H1 (cell line): ENCODE data around the gene NUP88. TPM values are rescaled to one million over a fixed set of nuclear protein-coding genes. Genes with fewer than 3 reads are reported as not detected.

Source experiments
- CTCF ChIA-PET: fragments of 300-600 bp; sonication (Branson Sonifier 250); formaldehyde crosslinking; loops from one replicate; lab custom pipeline; 2021; ENCODE audit not compliant: partially characterized antibody; lab: Charles Lee
- POLR2A ChIA-PET: fragments of 300-600 bp; sonication (Branson Sonifier 250); formaldehyde crosslinking; loops from one replicate; lab custom pipeline; 2021; ENCODE audit warnings: inconsistent platforms; ENCODE audit not compliant: partially characterized antibody; lab: Charles Lee
- DNase-seq, 2 experiments: peaks; one replicate each; pipeline versions ENCODE4 v3.0.0 to v3.0.0-alpha.2; 2010 to 2022; ENCODE audit warnings: low spot score in 2 of 2, low read depth in 1 of 2, mixed read lengths in 1 of 2
- FAIRE-seq: peaks from 2 replicates; lab custom pipeline; 2011; peaks lifted over from hg19 to GRCh38; lab: Jason Lieb, UNC
- H2AFZ ChIP-seq: 2 replicates; pipeline ENCODE4 v1.8.1; 2012; ENCODE audit warnings: low read length, inconsistent platforms
- H2AK5ac ChIP-seq: 2 replicates; pipeline ENCODE4 v1.6.1; 2013; ENCODE audit warnings: low read depth, low read length
- H2BK120ac ChIP-seq: replicated peaks from 2 replicates; pipeline ENCODE3; 2013; ENCODE audit warnings: low read depth, low read length, inconsistent platforms
- H2BK12ac ChIP-seq: 2 replicates; pipeline ENCODE4 v1.6.1; 2013; ENCODE audit warnings: low read depth, low read length
- H2BK15ac ChIP-seq: 2 replicates; pipeline ENCODE4 v1.6.1; 2013; ENCODE audit warnings: low read length
- H2BK20ac ChIP-seq: 2 replicates; pipeline ENCODE4 v1.6.1; 2013; ENCODE audit warnings: low read length
- H2BK5ac ChIP-seq: 2 replicates; pipeline ENCODE4 v1.6.1; 2013; ENCODE audit warnings: low read depth, low read length
- H3K14ac ChIP-seq: 2 replicates; pipeline ENCODE4 v1.6.1; 2013; ENCODE audit warnings: inconsistent platforms; ENCODE audit not compliant: insufficient read length
- H3K18ac ChIP-seq: 2 replicates; pipeline ENCODE4 v1.6.1; 2013; ENCODE audit warnings: low read length; ENCODE audit errors: extremely low read depth
- H3K23ac ChIP-seq: 2 replicates; pipeline ENCODE4 v1.6.1; 2013; ENCODE audit warnings: inconsistent platforms; ENCODE audit not compliant: insufficient read length
- H3K23me2 ChIP-seq: 2 replicates; pipeline ENCODE4 v1.6.1; 2013; ENCODE audit warnings: low read depth, low read length
- H3K27ac ChIP-seq: 2 replicates; pipeline ENCODE4 v1.6.1; 2011; ENCODE audit warnings: low read depth, low read length, inconsistent platforms
- H3K27me3 ChIP-seq, 4 experiments: replicated peaks in 1 of 4; 1 replicate in 1 of 4; 2 replicates in 3 of 4; pipeline versions ENCODE4 v1.6.1 to v1.8.1; 2011 to 2013; ENCODE audit warnings: low read length in 3 of 4, mild to moderate bottlenecking in 3 of 4, inconsistent platforms in 2 of 4, mixed read lengths in 2 of 4, moderate library complexity in 1 of 4; ENCODE audit not compliant: control insufficient read depth in 3 of 4, insufficient read depth in 3 of 4; ENCODE audit errors: extremely low read depth in 1 of 4
- H3K36me3 ChIP-seq, 4 experiments: 2 replicates each; pipeline versions ENCODE4 v1.6.1 to v1.8.1; 2011 to 2013; ENCODE audit warnings: mild to moderate bottlenecking in 4 of 4, low read length in 3 of 4, moderate library complexity in 2 of 4, control low read depth in 1 of 4, inconsistent platforms in 1 of 4; ENCODE audit not compliant: insufficient read depth in 4 of 4, control insufficient read depth in 2 of 4
- H3K4ac ChIP-seq: replicated peaks from 2 replicates; pipeline ENCODE3; 2013; ENCODE audit warnings: low read length, low read depth, mixed read lengths, inconsistent platforms; ENCODE audit not compliant: insufficient read length
- H3K4me1 ChIP-seq, 4 experiments: replicated peaks in 1 of 4; 1 replicate in 1 of 4; 2 replicates in 3 of 4; pipeline versions ENCODE4 v1.6.1 to v1.8.1; 2011 to 2013; ENCODE audit warnings: low read length in 3 of 4, inconsistent platforms in 2 of 4, mixed read lengths in 1 of 4; ENCODE audit not compliant: insufficient read depth in 4 of 4, control insufficient read depth in 3 of 4
- H3K4me2 ChIP-seq, 2 experiments: 2 replicates each; pipeline versions ENCODE4 v1.6.1 to v1.8.1; 2011 to 2013; ENCODE audit warnings: low read depth in 2 of 2, low read length in 2 of 2, control low read depth in 1 of 2, inconsistent platforms in 1 of 2, mild to moderate bottlenecking in 1 of 2; ENCODE audit not compliant: insufficient read depth in 1 of 2
- H3K4me3 ChIP-seq, 4 experiments: fragments of 200-600, 300-600 bp in 1 of 4; sonication (generic), shearing (Covaris generic), sonication (Bioruptor Twin) in 1 of 4; 2 replicates each; pipeline versions ENCODE4 v1.5.1 to v1.8.1; 2011 to 2016; ENCODE audit warnings: low read length in 4 of 4, low read depth in 3 of 4, control low read depth in 2 of 4, inconsistent platforms in 2 of 4, mild to moderate bottlenecking in 2 of 4, mixed read lengths in 1 of 4, moderate library complexity in 1 of 4; ENCODE audit not compliant: insufficient read depth in 2 of 4; ENCODE audit errors: extremely low read depth in 1 of 4
- H3K56ac ChIP-seq: replicated peaks from 2 replicates; pipeline ENCODE3; 2013; ENCODE audit warnings: low read depth, mild to moderate bottlenecking, mixed read lengths, low read length, inconsistent platforms; ENCODE audit not compliant: insufficient read length
- H3K79me1 ChIP-seq: 2 replicates; pipeline ENCODE4 v1.6.1; 2013; ENCODE audit warnings: low read depth, low read length, control low read depth
- H3K79me2 ChIP-seq, 2 experiments: 2 replicates each; pipeline versions ENCODE4 v1.6.1 to v1.8.1; 2012 to 2013; ENCODE audit warnings: low read length in 2 of 2, mild to moderate bottlenecking in 2 of 2, inconsistent platforms in 1 of 2; ENCODE audit not compliant: insufficient read depth in 2 of 2, control insufficient read depth in 1 of 2
- H3K9ac ChIP-seq, 4 experiments: replicated peaks in 1 of 4; 1 replicate in 1 of 4; 2 replicates in 3 of 4; pipeline versions ENCODE4 v1.6.1 to v1.8.1; 2011 to 2013; ENCODE audit warnings: low read depth in 3 of 4, low read length in 3 of 4, control low read depth in 2 of 4, mild to moderate bottlenecking in 2 of 4, moderate library complexity in 2 of 4, inconsistent platforms in 1 of 4; ENCODE audit errors: extremely low read depth in 1 of 4
- H3K9me3 ChIP-seq, 2 experiments: 2 replicates each; pipeline versions ENCODE4 v1.6.1 to v1.8.1; 2012 to 2013; ENCODE audit warnings: mild to moderate bottlenecking in 2 of 2, moderate library complexity in 2 of 2, control low read depth in 1 of 2, inconsistent platforms in 1 of 2, low read depth in 1 of 2, low read length in 1 of 2, mixed read lengths in 1 of 2; ENCODE audit not compliant: insufficient read depth in 2 of 2
- H4K20me1 ChIP-seq, 2 experiments: replicated peaks in 1 of 2; 2 replicates each; pipeline versions ENCODE3 to v1.8.1; 2011 to 2013; ENCODE audit warnings: inconsistent platforms in 2 of 2, low read length in 2 of 2, mild to moderate bottlenecking in 1 of 2; ENCODE audit not compliant: insufficient read depth in 2 of 2, control insufficient read depth in 1 of 2
- H4K5ac ChIP-seq: 2 replicates; pipeline ENCODE4 v1.6.1; 2013; ENCODE audit warnings: low read length, low read depth, mixed read lengths, inconsistent platforms; ENCODE audit not compliant: insufficient read length
- H4K8ac ChIP-seq: 2 replicates; pipeline ENCODE4 v1.8.0; 2013; ENCODE audit warnings: mild to moderate bottlenecking, moderate library complexity, low read length, inconsistent platforms; ENCODE audit not compliant: insufficient read depth; ENCODE audit errors: extremely low read depth
- H4K91ac ChIP-seq: replicated peaks from 2 replicates; pipeline ENCODE3; 2013; ENCODE audit warnings: low read length, mixed read lengths, inconsistent platforms; ENCODE audit not compliant: insufficient read length
- BCL11A ChIP-seq, 2 experiments: IDR thresholded peaks; one replicate each; pipeline ENCODE4 v1.6.1; 2011; ENCODE audit warnings: low read depth in 2 of 2, low read length in 2 of 2, mild to moderate bottlenecking in 2 of 2
- CEBPB ChIP-seq: IDR thresholded peaks from 2 replicates; pipeline ENCODE4 v1.6.1; 2012; ENCODE audit warnings: low read depth, low read length
- FOSL1 ChIP-seq: IDR thresholded peaks from 2 replicates; pipeline ENCODE4 v1.6.1; 2011; ENCODE audit warnings: mild to moderate bottlenecking, low read depth, low read length, moderate library complexity; ENCODE audit not compliant: insufficient read depth
- GABPA ChIP-seq: IDR thresholded peaks from 2 replicates; pipeline ENCODE4 v1.6.1; 2011; ENCODE audit warnings: mild to moderate bottlenecking, low read length, moderate library complexity, borderline replicate concordance; ENCODE audit not compliant: insufficient read depth
- KDM1A ChIP-seq: fragments of 200-600, 300-600 bp; sonication (generic); IDR thresholded peaks from 2 replicates; pipeline ENCODE4 v1.7.1; 2016; ENCODE audit warnings: mild to moderate bottlenecking, low read length, borderline replicate concordance
- KDM5A ChIP-seq: fragments of 200-600 bp; IDR thresholded peaks from 2 replicates; pipeline ENCODE4 v1.7.1; 2012; ENCODE audit warnings: mild to moderate bottlenecking, low read length, inconsistent platforms, mixed read lengths
- PHF8 ChIP-seq: fragments of 200-600 bp; sonication (generic); conservative IDR thresholded peaks from 2 replicates; pipeline ENCODE4 v1.7.1; 2012; ENCODE audit warnings: low read depth, mild to moderate bottlenecking, inconsistent platforms, low read length, moderate library complexity
- RNF2 ChIP-seq: fragments of 200-900, 300-1000 bp; sonication (generic); IDR thresholded peaks from 2 replicates; pipeline ENCODE4 v1.7.1; 2016; ENCODE audit warnings: borderline replicate concordance, low read depth, mild to moderate bottlenecking, antibody characterized with exemption, low read length; ENCODE audit not compliant: poor library complexity, severe bottlenecking; ENCODE audit errors: missing control alignments
- SIX5 ChIP-seq: IDR thresholded peaks from 2 replicates; pipeline ENCODE4 v1.6.1; 2011; ENCODE audit warnings: mild to moderate bottlenecking, low read depth, low read length
- whole genome bisulfite sequencing, 2 experiments: shearing (Covaris generic) in 1 of 2; methylation state at CpG; one replicate each; pipeline versions ENCODE4 v1.1.6 to v1.1.7; 2013 to 2015; ENCODE audit warnings: low lambda C conversion rate in 2 of 2, mixed read lengths in 2 of 2, inconsistent platforms in 1 of 2, low coverage in 1 of 2, missing lambda C conversion rate in 1 of 2; ENCODE audit not compliant: insufficient replicate concordance in 2 of 2, insufficient coverage in 1 of 2, insufficient read length in 1 of 2; ENCODE audit errors: extremely low coverage in 1 of 2, missing lambda C conversion rate in 1 of 2; 5-methylcytosine and 5-hydroxymethylcytosine counted together
- polyA plus RNA-seq, 7 experiments: library from polyadenylated mRNA; depleted of rRNA in 3 of 7; stranded (reverse) in 5 of 7; unstranded in 2 of 7; fragments of >200 nt in 5 of 7; fragments of 200-250 nt in 2 of 7; gene quantifications; 1 replicate in 5 of 7; 2 replicates in 1 of 7; 4 replicates in 1 of 7; pipeline versions ENCODE4 v1.2.1 to v1.2.3, GENCODE V29; 2011 to 2013; ENCODE audit warnings: missing spikeins in 2 of 7, mixed read lengths in 2 of 7
- total RNA-seq: library from RNA; stranded (reverse); fragmentation: NEBNext Ultra II Directional; extraction: Animal tissue kit (Norgen Biotek cat#: 25700); gene quantifications from 2 replicates; pipeline ENCODE4 v1.2.1, GENCODE V29; 2021
- TF ChIP-seq, protein P1 (sequence below): IDR thresholded peaks from 2 replicates; pipeline ENCODE4 v1.6.1; 2012; ENCODE audit warnings: inconsistent platforms

Gene NUP88
- total and polyA plus RNA-seq, 2 of the 8 experiments (the other 6 are each of a cell fraction or from before 2014, with no cell fraction given), result 77.4 to 105 TPM

GRCh38 chr17:5438716-5439445 is 19.4 kb upstream of the NUP88 start, which contains the start of gene C1QBP:
C1QBP (minus strand) TSS chr17:5439155; CDS start chr17:5439073, 82 bp downstream.
- peaks cover 18 to 56% (median 37%) of the 10 kb centered on the region in 4 experiments for H3K36me3 ChIP-seq
- TF ChIP-seq GABPA (peak; percentile 79; the same call in 1 of the 2 replicates), RNF2 (no peak), KDM5A (no peak), FOSL1 (no peak), PHF8 (peak; percentile 93), SIX5 (no peak), KDM1A (no peak), BCL11A (IDR thresholded peaks at IDR 0.05; ENCODE audit: low read depth in 2 of 2, low read length in 2 of 2) (no peak), CEBPB (no peak)
- TF ChIP-seq, protein P1, sequence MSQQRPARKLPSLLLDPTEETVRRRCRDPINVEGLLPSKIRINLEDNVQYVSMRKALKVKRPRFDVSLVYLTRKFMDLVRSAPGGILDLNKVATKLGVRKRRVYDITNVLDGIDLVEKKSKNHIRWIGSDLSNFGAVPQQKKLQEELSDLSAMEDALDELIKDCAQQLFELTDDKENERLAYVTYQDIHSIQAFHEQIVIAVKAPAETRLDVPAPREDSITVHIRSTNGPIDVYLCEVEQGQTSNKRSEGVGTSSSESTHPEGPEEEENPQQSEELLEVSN, result peak; percentile 68

More at GRCh38 chr17:5438716-5439445, 19.4 kb upstream of the NUP88 start, which contains the start of gene C1QBP:
- Histone ChIP-seq H4K20me1 (peaks cover 5 to 20% of the 10 kb centered on the region in 2 experiments), H3K27me3 (no peaks in the 10 kb centered on the region), H3K4me3 (peak within 1 kb of the TSS; percentile 74 to 99 (median 90)), H3K23ac (no peak within 1 kb of the TSS), H2BK5ac (peak within 1 kb of the TSS; percentile 39; the same call in 1 of the 2 replicates), H4K91ac (no peak within 1 kb of the TSS), H3K18ac (peak within 1 kb of the TSS; percentile 87; the same call in 1 of the 2 replicates), H2BK15ac (no peak within 1 kb of the TSS), H3K23me2 (peaks cover 2% of the 10 kb centered on the region; the same call in 1 of the 2 replicates), H3K4ac (no peak within 1 kb of the TSS), H3K79me1 (peaks cover 2% of the 10 kb centered on the region), H3K4me1 (no peaks in the 10 kb centered on the region; a peak in 1 of 7 replicates), H2AFZ (no peak within 1 kb of the TSS; the same call in 1 of the 2 replicates), H3K56ac (no peak within 1 kb of the TSS), H3K14ac (no peak within 1 kb of the TSS), H3K79me2 (peaks cover 12 to 49% of the 10 kb centered on the region in 2 experiments), H3K27ac (no peak within 1 kb of the TSS), H3K4me2 (peak within 1 kb of the TSS; percentile 82 to 92), H4K8ac (peak within 1 kb of the TSS; percentile 92), H2BK120ac (no peak within 1 kb of the TSS), H2AK5ac (no peak within 1 kb of the TSS), H2BK20ac (no peak within 1 kb of the TSS), H3K9ac (peak within 1 kb of the TSS; percentile 90 to 98 (median 91)), H3K9me3 (no peaks in the 10 kb centered on the region), H2BK12ac (no peak within 1 kb of the TSS), H4K5ac (no peak within 1 kb of the TSS)
- DNase-seq (peak; percentile 88 to 99), FAIRE-seq (peak; percentile 28)
- ChIA-PET POLR2A (interaction anchor here (0.9 to 21.2 kb wide), 15 partner anchors 8 to 81 kb away, joined by 3 to 228 read pairs (median 4); partner anchors contain the start of genes DERL2, DHX33, MIS12 and NUP88), CTCF (interaction anchor here (0.6 to 3.1 kb wide), 17 partner anchors 9 to 1183 kb away, joined by 3 to 18 read pairs (median 4); partner anchors contain the start of gene DHX33)
- WGBS, 2 experiments, result 1% methylated on average over 57 of the region's 75 CpGs; no CpG with 5 or more reads in 1 of the 2 experiments
